DOHH2 (cell line): Measurements from ENCODE around the gene ROM1.
"Not testable (repeated sequence)": the region's sequence is repeated elsewhere in the genome, so short reads cannot be mapped to it uniquely, and the experiment has no call there.

ENCODE experiments used
- H3F3A ChIP-seq: fragments of 200-600 bp; sonication (generic), shearing (Covaris generic); 2 replicates; pipeline ENCODE4 v1.6.0; 2016; ENCODE audit warnings: antibody characterized with exemption, mild to moderate bottlenecking; ENCODE audit not compliant: control insufficient read depth, insufficient read depth
- H3K27ac ChIP-seq: fragments of 200-600 bp; sonication (generic); 2 replicates; pipeline ENCODE4 v1.5.1; 2014; ENCODE audit warnings: low read depth, mild to moderate bottlenecking, low read length, moderate library complexity
- H3K27me3 ChIP-seq: fragments of 200-600 bp; sonication (generic); 2 replicates; pipeline ENCODE4 v1.6.1; 2014; ENCODE audit warnings: mild to moderate bottlenecking, low read length, mixed read lengths; ENCODE audit not compliant: control insufficient read depth
- H3K36me3 ChIP-seq: fragments of 200-600 bp; sonication (generic); 2 replicates; pipeline ENCODE4 v1.6.1; 2014; ENCODE audit warnings: mild to moderate bottlenecking, low read length, moderate library complexity, mixed read lengths; ENCODE audit not compliant: control insufficient read depth
- H3K4me1 ChIP-seq: fragments of 200-600 bp; sonication (generic); 2 replicates; pipeline ENCODE4 v1.6.1; 2014; ENCODE audit warnings: mild to moderate bottlenecking, low read length, mixed read lengths; ENCODE audit not compliant: control insufficient read depth
- H3K4me2 ChIP-seq: fragments of 200-600 bp; sonication (generic); 2 replicates; pipeline ENCODE4 v1.6.0; 2014; ENCODE audit warnings: mild to moderate bottlenecking, low read length, moderate library complexity
- H3K4me3 ChIP-seq: fragments of 200-600 bp; sonication (generic); 2 replicates; pipeline ENCODE4 v1.5.1; 2014; ENCODE audit warnings: mild to moderate bottlenecking, low read length, mixed read lengths
- H3K79me2 ChIP-seq: fragments of 200-600 bp; sonication (generic); 2 replicates; pipeline ENCODE4 v1.6.1; 2014; ENCODE audit warnings: mild to moderate bottlenecking, low read length, mixed read lengths; ENCODE audit not compliant: control insufficient read depth
- H3K9me2 ChIP-seq: fragments of 200-600 bp; sonication (generic); replicated peaks from 2 replicates; pipeline ENCODE4 v1.6.1; 2014; ENCODE audit warnings: mild to moderate bottlenecking, low read length, mixed read lengths; ENCODE audit not compliant: control insufficient read depth
- H3K9me3 ChIP-seq: fragments of 200-600 bp; sonication (generic); 2 replicates; pipeline ENCODE4 v1.6.1; 2014; ENCODE audit warnings: antibody characterized with exemption, low read length, mixed read lengths; ENCODE audit not compliant: control insufficient read depth, insufficient read depth
- H4K20me1 ChIP-seq: fragments of 200-600 bp; sonication (generic); 2 replicates; pipeline ENCODE4 v1.6.0; 2014; ENCODE audit warnings: low read depth, mild to moderate bottlenecking, antibody characterized with exemption, low read length, moderate library complexity; ENCODE audit not compliant: control insufficient read depth, insufficient read depth
- EZH2phosphoT487 ChIP-seq: fragments of 200-600 bp; sonication (generic); IDR thresholded peaks from 2 replicates; pipeline ENCODE4 v1.6.1; 2017; ENCODE audit warnings: borderline replicate concordance, mild to moderate bottlenecking, antibody characterized with exemption, low read length, moderate library complexity, mixed read lengths
- TF ChIP-seq, protein P1 (sequence below): fragments of 200-600 bp; sonication (generic); IDR thresholded peaks from one replicate; pipeline ENCODE4 v1.5.1; 2014; ENCODE audit warnings: antibody characterized with exemption, mild to moderate bottlenecking, low read depth, low read length; ENCODE audit not compliant: poor library complexity, severe bottlenecking

ROM1 gene

GRCh38 chr11:62580959-62581715 lies 31.9 kb upstream of the ROM1 start:
- TF ChIP-seq, protein P1, sequence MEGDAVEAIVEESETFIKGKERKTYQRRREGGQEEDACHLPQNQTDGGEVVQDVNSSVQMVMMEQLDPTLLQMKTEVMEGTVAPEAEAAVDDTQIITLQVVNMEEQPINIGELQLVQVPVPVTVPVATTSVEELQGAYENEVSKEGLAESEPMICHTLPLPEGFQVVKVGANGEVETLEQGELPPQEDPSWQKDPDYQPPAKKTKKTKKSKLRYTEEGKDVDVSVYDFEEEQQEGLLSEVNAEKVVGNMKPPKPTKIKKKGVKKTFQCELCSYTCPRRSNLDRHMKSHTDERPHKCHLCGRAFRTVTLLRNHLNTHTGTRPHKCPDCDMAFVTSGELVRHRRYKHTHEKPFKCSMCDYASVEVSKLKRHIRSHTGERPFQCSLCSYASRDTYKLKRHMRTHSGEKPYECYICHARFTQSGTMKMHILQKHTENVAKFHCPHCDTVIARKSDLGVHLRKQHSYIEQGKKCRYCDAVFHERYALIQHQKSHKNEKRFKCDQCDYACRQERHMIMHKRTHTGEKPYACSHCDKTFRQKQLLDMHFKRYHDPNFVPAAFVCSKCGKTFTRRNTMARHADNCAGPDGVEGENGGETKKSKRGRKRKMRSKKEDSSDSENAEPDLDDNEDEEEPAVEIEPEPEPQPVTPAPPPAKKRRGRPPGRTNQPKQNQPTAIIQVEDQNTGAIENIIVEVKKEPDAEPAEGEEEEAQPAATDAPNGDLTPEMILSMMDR, result no peak
- no peak for TF ChIP-seq EZH2phosphoT487
- Histone ChIP-seq H3K36me3 (peaks cover 72% of the 10 kb centered on the region), H4K20me1 (no peaks in the 10 kb centered on the region)

GRCh38 chr11:62581735-62582134 lies 31.3 kb upstream of the ROM1 start:
- H3K9me2 ChIP-seq, result not testable (repeated sequence)
- H3K36me3 ChIP-seq, result peaks cover 69% of the 10 kb centered on the region

More at GRCh38 chr11:62580959-62581715, 31.9 kb upstream of the ROM1 start:
- Histone ChIP-seq H3K79me2 (peaks cover 30% of the 10 kb centered on the region), H3K27me3 (no peaks in the 10 kb centered on the region), H3K4me1 (no peaks in the 10 kb centered on the region), H3K27ac (no peak overlapping the region), H3K4me2 (no peak overlapping the region), H3K4me3 (no peak overlapping the region), H3K9me3 (no peaks in the 10 kb centered on the region), H3F3A (peaks cover 4% of the 10 kb centered on the region), H3K9me2 (no peaks in the 10 kb centered on the region)

DNA sequence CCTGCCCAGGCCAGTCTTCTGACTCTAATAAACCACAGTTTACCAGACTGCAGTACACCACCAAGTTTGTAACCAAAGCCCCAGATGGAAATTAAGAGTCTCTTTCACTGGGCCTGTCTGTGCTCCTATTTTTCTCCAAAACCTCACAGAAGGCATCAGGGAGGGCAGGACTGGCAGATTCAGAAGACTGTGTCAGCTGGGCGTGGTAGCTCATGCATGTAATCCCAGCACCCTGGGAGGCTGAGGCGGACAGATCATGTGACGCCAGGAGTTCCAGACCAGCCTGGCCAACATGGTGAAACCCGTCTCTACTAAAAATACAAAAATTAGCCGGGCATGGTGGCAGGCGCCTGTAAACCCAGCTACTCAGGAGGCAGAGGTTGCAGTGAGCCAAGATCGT lies 27.7 kb upstream of the ROM1 start:
- H3K9me3 ChIP-seq, H3K27ac ChIP-seq, H4K20me1 ChIP-seq, H3K27me3 ChIP-seq, H3K4me2 ChIP-seq, H3K4me3 ChIP-seq, H3K9me2 ChIP-seq, H3F3A ChIP-seq: not testable (repeated sequence)
- peaks cover 69% of the 10 kb centered on the region for H3K36me3 ChIP-seq
- peaks cover 11% of the 10 kb centered on the region for H3K4me1 ChIP-seq
- peaks cover 62% of the 10 kb centered on the region for H3K79me2 ChIP-seq

More at GRCh38 chr11:62581735-62582134, 31.3 kb upstream of the ROM1 start:
- not testable (repeated sequence) for H3K4me2 ChIP-seq, H3K27ac ChIP-seq, H4K20me1 ChIP-seq, H3F3A ChIP-seq, H3K27me3 ChIP-seq, H3K4me1 ChIP-seq, H3K4me3 ChIP-seq, H3K9me3 ChIP-seq
- peaks cover 32% of the 10 kb centered on the region for H3K79me2 ChIP-seq

- Histone ChIP-seq H4K20me1 (no peaks in the 10 kb centered on the region), H3K36me3 (peaks cover 74% of the 10 kb centered on the region), H3K27ac (no peak overlapping the region), H3K79me2 (peaks cover 66% of the 10 kb centered on the region), H3K27me3 (no peaks in the 10 kb centered on the region), H3K4me1 (peaks cover 35% of the 10 kb centered on the region), H3K4me3 (peak overlapping the region; percentile 86), H3K9me2 (no peaks in the 10 kb centered on the region), H3F3A (peaks cover 17% of the 10 kb centered on the region), H3K9me3 (no peaks in the 10 kb centered on the region), H3K4me2 (peak overlapping the region; percentile 74)
- TF ChIP-seq, protein P1, result peak; percentile 16
- no peak for TF ChIP-seq EZH2phosphoT487
Observed at GRCh38 chr11:62588966-62589637, 24.0 kb upstream of the ROM1 start.
